HepG2 (cell line): ENCODE results near the gene ZBTB43. TPM values are rescaled to one million over a fixed set of nuclear protein-coding genes. Genes with fewer than 3 reads are reported as not detected.

Source experiments
- HNRNPLL ChIP-seq: fragments of 200-400 bp; formaldehyde crosslinking; IDR thresholded peaks from 2 replicates; pipeline ENCODE4 v1.6.1; 2017; ENCODE audit warnings: mild to moderate bottlenecking, low read depth, low read length; ENCODE audit not compliant: poor library complexity, severe bottlenecking
- MAFK ChIP-seq, 2 experiments: IDR thresholded peaks in 1 of 2; conservative IDR thresholded peaks in 1 of 2; 2 replicates each; pipeline ENCODE4 v1.6.1; 2011; ENCODE audit warnings: improper control_type of control experiment in 2 of 2, low read length in 2 of 2
- MAZ ChIP-seq, 2 experiments: sonication (generic) in 1 of 2; formaldehyde crosslinking in 1 of 2; IDR thresholded peaks; 2 replicates each; pipeline versions ENCODE4 v1.5.0 to v1.6.1; 2012 to 2020; ENCODE audit warnings: low read depth in 2 of 2, mild to moderate bottlenecking in 2 of 2, borderline replicate concordance in 1 of 2, improper control_type of control experiment in 1 of 2, low read length in 1 of 2, missing genetic modification reagents in 1 of 2, moderate library complexity in 1 of 2
- MYC ChIP-seq: sonication (generic); formaldehyde crosslinking; IDR thresholded peaks from 2 replicates; pipeline ENCODE4 v1.9.0; 2021; ENCODE audit warnings: missing genetic modification reagents, borderline replicate concordance
- NFYC ChIP-seq: IDR thresholded peaks from 2 replicates; pipeline ENCODE4 v1.6.1; 2016; ENCODE audit warnings: missing genetic modification reagents, missing compliant biosample characterization
- ONECUT2 ChIP-seq: sonication (generic); formaldehyde crosslinking; IDR thresholded peaks from 2 replicates; pipeline ENCODE4 v1.4.0; 2020; ENCODE audit warnings: missing genetic modification reagents
- SIN3A ChIP-seq: IDR thresholded peaks from 2 replicates; pipeline ENCODE4 v1.6.1; 2011; ENCODE audit warnings: low read depth, mild to moderate bottlenecking, control low read depth, low read length, borderline replicate concordance
- SRY ChIP-seq: sonication (generic); formaldehyde crosslinking; IDR thresholded peaks from 2 replicates; pipeline ENCODE4 v1.8.0; 2022; ENCODE audit warnings: mild to moderate bottlenecking, missing genetic modification reagents
- TAF1 ChIP-seq: sonication (generic); formaldehyde crosslinking; IDR thresholded peaks from 2 replicates; pipeline ENCODE4 v1.4.0; 2020; ENCODE audit warnings: missing genetic modification reagents
- U2AF1 ChIP-seq: fragments of 200-400 bp; formaldehyde crosslinking; optimal IDR thresholded peaks from 2 replicates; pipeline ENCODE3; 2017; ENCODE audit warnings: mild to moderate bottlenecking, low read depth, low read length
- ZNF260 ChIP-seq: sonication (generic); formaldehyde crosslinking; IDR thresholded peaks from 2 replicates; pipeline ENCODE4 v1.4.0; 2020; ENCODE audit warnings: missing genetic modification reagents, low read depth, mild to moderate bottlenecking, borderline replicate concordance
- ZNF354B ChIP-seq: sonication (generic); formaldehyde crosslinking; IDR thresholded peaks from 2 replicates; pipeline ENCODE4 v1.8.0; 2022; ENCODE audit warnings: mild to moderate bottlenecking, missing genetic modification reagents
- ZNF383 ChIP-seq: sonication (generic); formaldehyde crosslinking; IDR thresholded peaks from 2 replicates; pipeline ENCODE4 v1.4.0; 2020; ENCODE audit warnings: missing genetic modification reagents, mild to moderate bottlenecking, borderline replicate concordance
- ZNF510 ChIP-seq: sonication (generic); formaldehyde crosslinking; IDR thresholded peaks from 2 replicates; pipeline ENCODE4 v1.4.0; 2020; ENCODE audit warnings: low read depth, mild to moderate bottlenecking, missing genetic modification reagents
- ZNF549 ChIP-seq: sonication (generic); formaldehyde crosslinking; IDR thresholded peaks from 2 replicates; pipeline ENCODE4 v1.5.0; 2020; ENCODE audit warnings: missing genetic modification reagents
- ZNF670 ChIP-seq: sonication (generic); formaldehyde crosslinking; IDR thresholded peaks from 2 replicates; pipeline ENCODE4 v1.8.0; 2022; ENCODE audit warnings: mild to moderate bottlenecking, missing genetic modification reagents, borderline replicate concordance
- ZSCAN31 ChIP-seq: sonication (generic); formaldehyde crosslinking; IDR thresholded peaks from 2 replicates; pipeline ENCODE4 v1.5.0; 2020; ENCODE audit warnings: low read depth, mild to moderate bottlenecking, missing genetic modification reagents
- polyA plus RNA-seq, 8 experiments: library from polyadenylated mRNA; depleted of rRNA in 3 of 8; stranded (reverse) in 7 of 8; unstranded in 1 of 8; fragments of >200 nt; fragmentation: Illumina TruSeq in 4 of 8; extraction: Trizol in 4 of 8; gene quantifications; 2 replicates each; pipeline versions ENCODE4 v1.2.1 to v1.2.3, GENCODE V29; 2011 to 2016; ENCODE audit warnings: low read depth in 4 of 8, missing spikeins in 1 of 8, mixed read lengths in 1 of 8; ENCODE audit not compliant: insufficient read depth in 1 of 8
- total RNA-seq, 5 experiments: library from RNA; depleted of rRNA; stranded (reverse); fragments of >200 nt; fragmentation: Illumina TruSeq; extraction: Trizol; gene quantifications; 2 replicates each; pipeline ENCODE4 v1.2.3, GENCODE V29; 2016; ENCODE audit warnings: low read depth in 1 of 5
- TF ChIP-seq, protein P1 (sequence below): sonication (generic); formaldehyde crosslinking; IDR thresholded peaks from 2 replicates; pipeline ENCODE4 v1.5.0; 2020; ENCODE audit warnings: mild to moderate bottlenecking, missing genetic modification reagents, borderline replicate concordance
- TF ChIP-seq, protein P2 (sequence below): sonication (generic); formaldehyde crosslinking; IDR thresholded peaks from 2 replicates; pipeline ENCODE4 v1.4.0; 2020; ENCODE audit warnings: mild to moderate bottlenecking, missing genetic modification reagents
- TF ChIP-seq, protein P3 (sequence below): sonication (generic); formaldehyde crosslinking; conservative IDR thresholded peaks from 2 replicates; pipeline ENCODE4 v1.8.0; 2022; ENCODE audit warnings: mild to moderate bottlenecking, moderate library complexity, missing genetic modification reagents

Gene ZBTB43
- total and polyA plus RNA-seq, 2 of the 13 experiments (the other 11 are each of a cell fraction or from before 2014, with no cell fraction given): 7.1 to 31.4 TPM

DNA sequence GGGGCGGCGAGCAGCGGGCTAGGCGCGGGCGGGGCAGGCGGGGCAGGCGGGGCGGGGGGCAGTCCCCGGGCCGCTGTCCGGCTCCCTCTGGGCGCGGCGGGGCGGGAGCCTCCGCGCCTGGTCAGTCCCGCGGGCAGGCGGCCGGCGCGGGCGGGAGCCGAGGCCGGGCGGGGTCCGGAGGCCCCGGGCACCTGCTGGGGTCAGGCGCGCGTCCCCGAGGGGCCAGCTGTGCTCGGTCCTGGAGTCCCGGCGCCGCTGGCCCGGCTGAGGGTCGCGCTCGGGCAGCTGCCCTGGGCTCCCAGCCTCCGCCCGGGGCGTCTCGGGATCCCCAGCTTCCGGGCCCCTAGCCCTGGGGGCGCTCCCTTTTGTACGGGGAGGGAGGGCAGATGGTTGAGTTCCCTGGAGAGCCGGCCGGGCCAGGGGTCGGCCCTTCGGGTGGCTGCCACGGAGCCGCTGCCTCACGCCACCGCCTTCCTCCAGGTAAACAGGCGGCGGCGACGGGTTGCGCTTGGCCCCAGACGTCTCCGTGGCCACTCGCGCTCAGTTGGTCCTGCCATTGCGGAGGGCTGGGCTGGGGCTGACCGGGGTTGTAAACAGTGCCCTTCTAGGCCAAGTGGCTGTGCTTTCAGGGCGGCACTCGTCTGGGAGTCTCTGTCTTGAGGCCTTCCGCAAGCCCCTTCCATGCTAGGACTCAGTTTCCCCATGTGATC lies 56.1 kb downstream of the ZBTB43 start (continued):
- TF ChIP-seq, protein P1, sequence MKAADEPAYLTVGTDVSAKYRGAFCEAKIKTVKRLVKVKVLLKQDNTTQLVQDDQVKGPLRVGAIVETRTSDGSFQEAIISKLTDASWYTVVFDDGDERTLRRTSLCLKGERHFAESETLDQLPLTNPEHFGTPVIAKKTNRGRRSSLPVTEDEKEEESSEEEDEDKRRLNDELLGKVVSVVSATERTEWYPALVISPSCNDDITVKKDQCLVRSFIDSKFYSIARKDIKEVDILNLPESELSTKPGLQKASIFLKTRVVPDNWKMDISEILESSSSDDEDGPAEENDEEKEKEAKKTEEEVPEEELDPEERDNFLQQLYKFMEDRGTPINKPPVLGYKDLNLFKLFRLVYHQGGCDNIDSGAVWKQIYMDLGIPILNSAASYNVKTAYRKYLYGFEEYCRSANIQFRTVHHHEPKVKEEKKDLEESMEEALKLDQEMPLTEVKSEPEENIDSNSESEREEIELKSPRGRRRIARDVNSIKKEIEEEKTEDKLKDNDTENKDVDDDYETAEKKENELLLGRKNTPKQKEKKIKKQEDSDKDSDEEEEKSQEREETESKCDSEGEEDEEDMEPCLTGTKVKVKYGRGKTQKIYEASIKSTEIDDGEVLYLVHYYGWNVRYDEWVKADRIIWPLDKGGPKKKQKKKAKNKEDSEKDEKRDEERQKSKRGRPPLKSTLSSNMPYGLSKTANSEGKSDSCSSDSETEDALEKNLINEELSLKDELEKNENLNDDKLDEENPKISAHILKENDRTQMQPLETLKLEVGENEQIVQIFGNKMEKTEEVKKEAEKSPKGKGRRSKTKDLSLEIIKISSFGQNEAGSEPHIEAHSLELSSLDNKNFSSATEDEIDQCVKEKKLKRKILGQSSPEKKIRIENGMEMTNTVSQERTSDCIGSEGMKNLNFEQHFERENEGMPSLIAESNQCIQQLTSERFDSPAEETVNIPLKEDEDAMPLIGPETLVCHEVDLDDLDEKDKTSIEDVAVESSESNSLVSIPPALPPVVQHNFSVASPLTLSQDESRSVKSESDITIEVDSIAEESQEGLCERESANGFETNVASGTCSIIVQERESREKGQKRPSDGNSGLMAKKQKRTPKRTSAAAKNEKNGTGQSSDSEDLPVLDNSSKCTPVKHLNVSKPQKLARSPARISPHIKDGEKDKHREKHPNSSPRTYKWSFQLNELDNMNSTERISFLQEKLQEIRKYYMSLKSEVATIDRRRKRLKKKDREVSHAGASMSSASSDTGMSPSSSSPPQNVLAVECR: peak; percentile 33; the same call in 1 of the 2 replicates
- TF ChIP-seq ONECUT2 (CRISPR knock-in tag) (no peak), MYC (CRISPR knock-in tag) (no peak), ZNF354B (CRISPR knock-in tag) (no peak), MAFK (conservative IDR thresholded peaks at IDR 0.05 in 1 of 2, IDR thresholded peaks at IDR 0.05 in 1 of 2; ENCODE audit: low read length in 2 of 2) (no peak), NFYC (CRISPR knock-in tag) (no peak), TAF1 (CRISPR knock-in tag) (peak; percentile 20; the same call in 1 of the 2 replicates), ZSCAN31 (0 out of 2 replicates have a peak, but pooled peaks have one; percentile 7), ZNF383 (CRISPR knock-in tag) (0 out of 2 replicates have a peak, but pooled peaks have one; percentile 29), HNRNPLL (peak; percentile 39), U2AF1 (no peak), ZNF260 (CRISPR knock-in tag) (no peak), SIN3A (peak; percentile 53; the same call in 1 of the 2 replicates), SRY (peak; percentile 32; the same call in 1 of the 2 replicates), ZNF510 (CRISPR knock-in tag) (no peak), ZNF670 (0 out of 2 replicates have a peak, but pooled peaks have one; percentile 6), MAZ (IDR thresholded peaks at IDR 0.05; ENCODE audit: borderline replicate concordance, low read depth, low read length) (no peak), MAZ (CRISPR knock-in tag; IDR thresholded peaks at IDR 0.05; ENCODE audit: low read depth) (0 out of 2 replicates have a peak, but pooled peaks have one; percentile 2), ZNF549 (CRISPR knock-in tag) (no peak)
- TF ChIP-seq, protein P2, sequence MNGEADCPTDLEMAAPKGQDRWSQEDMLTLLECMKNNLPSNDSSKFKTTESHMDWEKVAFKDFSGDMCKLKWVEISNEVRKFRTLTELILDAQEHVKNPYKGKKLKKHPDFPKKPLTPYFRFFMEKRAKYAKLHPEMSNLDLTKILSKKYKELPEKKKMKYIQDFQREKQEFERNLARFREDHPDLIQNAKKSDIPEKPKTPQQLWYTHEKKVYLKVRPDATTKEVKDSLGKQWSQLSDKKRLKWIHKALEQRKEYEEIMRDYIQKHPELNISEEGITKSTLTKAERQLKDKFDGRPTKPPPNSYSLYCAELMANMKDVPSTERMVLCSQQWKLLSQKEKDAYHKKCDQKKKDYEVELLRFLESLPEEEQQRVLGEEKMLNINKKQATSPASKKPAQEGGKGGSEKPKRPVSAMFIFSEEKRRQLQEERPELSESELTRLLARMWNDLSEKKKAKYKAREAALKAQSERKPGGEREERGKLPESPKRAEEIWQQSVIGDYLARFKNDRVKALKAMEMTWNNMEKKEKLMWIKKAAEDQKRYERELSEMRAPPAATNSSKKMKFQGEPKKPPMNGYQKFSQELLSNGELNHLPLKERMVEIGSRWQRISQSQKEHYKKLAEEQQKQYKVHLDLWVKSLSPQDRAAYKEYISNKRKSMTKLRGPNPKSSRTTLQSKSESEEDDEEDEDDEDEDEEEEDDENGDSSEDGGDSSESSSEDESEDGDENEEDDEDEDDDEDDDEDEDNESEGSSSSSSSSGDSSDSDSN (CRISPR knock-in tag): peak; percentile 65
- TF ChIP-seq, protein P3, sequence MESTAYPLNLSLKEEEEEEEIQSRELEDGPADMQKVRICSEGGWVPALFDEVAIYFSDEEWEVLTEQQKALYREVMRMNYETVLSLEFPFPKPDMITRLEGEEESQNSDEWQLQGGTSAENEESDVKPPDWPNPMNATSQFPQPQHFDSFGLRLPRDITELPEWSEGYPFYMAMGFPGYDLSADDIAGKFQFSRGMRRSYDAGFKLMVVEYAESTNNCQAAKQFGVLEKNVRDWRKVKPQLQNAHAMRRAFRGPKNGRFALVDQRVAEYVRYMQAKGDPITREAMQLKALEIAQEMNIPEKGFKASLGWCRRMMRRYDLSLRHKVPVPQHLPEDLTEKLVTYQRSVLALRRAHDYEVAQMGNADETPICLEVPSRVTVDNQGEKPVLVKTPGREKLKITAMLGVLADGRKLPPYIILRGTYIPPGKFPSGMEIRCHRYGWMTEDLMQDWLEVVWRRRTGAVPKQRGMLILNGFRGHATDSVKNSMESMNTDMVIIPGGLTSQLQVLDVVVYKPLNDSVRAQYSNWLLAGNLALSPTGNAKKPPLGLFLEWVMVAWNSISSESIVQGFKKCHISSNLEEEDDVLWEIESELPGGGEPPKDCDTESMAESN: 0 out of 2 replicates have a peak, but pooled peaks have one; percentile 30
